Ovary (tissue), 9 donors: Measurements from ENCODE around the gene DLG1. TPM values are rescaled to one million over a fixed set of nuclear protein-coding genes. Genes with fewer than 3 reads are reported as not detected.

Source experiments
- DNase-seq, 5 donors: peaks; one replicate each; pipeline ENCODE4 v3.0.0-alpha.2; 2019 to 2020
- H3K27ac ChIP-seq, 2 donors: fragments of 200-600 bp; one replicate each; pipeline versions ENCODE4 v1.5.1 to v1.8.0; 2019 to 2022
- H3K27me3 ChIP-seq: fragments of 200-600 bp; one replicate; pipeline ENCODE4 v1.8.0; 2022
- H3K36me3 ChIP-seq: fragments of 200-600 bp; sonication (generic); one replicate; pipeline ENCODE4 v1.5.1; 2019
- H3K4me1 ChIP-seq: one replicate; pipeline ENCODE4 v1.8.1; 2013; ENCODE audit warnings: mild to moderate bottlenecking, moderate library complexity; ENCODE audit not compliant: insufficient read depth
- H3K4me3 ChIP-seq: fragments of 200-600 bp; sonication (generic); one replicate; pipeline ENCODE4 v1.5.1; 2017
- H3K9me3 ChIP-seq, 2 donors: fragments of 200-600 bp in 1 of 2; sonication (generic) in 1 of 2; one replicate each; pipeline versions ENCODE4 v1.5.1 to v1.8.1; 2013 to 2019; ENCODE audit warnings: mild to moderate bottlenecking in 1 of 2, moderate library complexity in 1 of 2
- EP300 ChIP-seq: sonication (generic); formaldehyde crosslinking; IDR thresholded peaks from one replicate; pipeline ENCODE4 v1.6.1; 2017; ENCODE audit warnings: antibody characterized with exemption
- POLR2A ChIP-seq: fragments of 450-650 bp; IDR thresholded peaks from one replicate; pipeline ENCODE4 v1.6.1; 2017; ENCODE audit warnings: antibody characterized with exemption, mild to moderate bottlenecking, moderate library complexity
- WGBS, 3 donors: extraction: QIAGEN DNeasy Blood & Tissue Kit in 1 of 3; methylation state at CpG; one replicate each; pipeline versions ENCODE4 v1.1.5 to v1.1.7; 2013 to 2017; 5-methylcytosine and 5-hydroxymethylcytosine counted together
- intact Hi-C, 4 donors: fragments of 100-400 bp; cut with DNase I; formaldehyde crosslinking; loops; one replicate each; pipeline versions ENCODE4 v1.11.0 to v1.15.1; 2022 to 2023
- polyA plus RNA-seq, 2 donors: library from polyadenylated mRNA; stranded (reverse); fragments of 200-250 nt in 1 of 2; fragments of 350-450 nt in 1 of 2; fragmentation: Illumina TruSeq in 1 of 2; extraction: RNeasy Lipid Tissue Mini Kit (QIAGEN cat#74804) in 1 of 2; gene quantifications; one replicate each; pipeline ENCODE4 v1.2.3, GENCODE V29; 2013 to 2014
- total RNA-seq, 7 donors: library from RNA; depleted of rRNA in 2 of 7; stranded (reverse); fragments of >200 nt in 2 of 7; fragmentation: NEBNext Ultra II Directional in 3 of 7; extraction: Animal tissue kit (Norgen Biotek cat#: 25700) in 3 of 7; gene quantifications; one replicate each; pipeline versions ENCODE4 v1.1.0 to v1.2.4, GENCODE V29; 2016 to 2023
- TF ChIP-seq, protein P1 (sequence below), 3 donors: fragments of 450-650 bp in 2 of 3; fragments of 200-600 bp in 1 of 3; IDR thresholded peaks; one replicate each; pipeline versions ENCODE4 v1.5.1 to v1.8.0; 2016 to 2022; ENCODE audit warnings: antibody characterized with exemption in 3 of 3, mild to moderate bottlenecking in 1 of 3
- donor health status: DM: no; HTN: no; CAD: no; lungs with moderate emphysema.
- donor health status: DM: no; HTN: no; CAD: no.
- donor health status: Bipolar disorder and iron deficiency.
- donor health status: DM: yes; HTN: yes; CAD: no.
- donor health status: DM: no; HTN: no; CAD: no.
- donor health status: DM: yes; HTN: yes; CAD: no.

The DLG1 gene
- total and polyA plus RNA-seq, 9 donors, result 20.5 to 99.1 (median 62.5) TPM

DNA sequence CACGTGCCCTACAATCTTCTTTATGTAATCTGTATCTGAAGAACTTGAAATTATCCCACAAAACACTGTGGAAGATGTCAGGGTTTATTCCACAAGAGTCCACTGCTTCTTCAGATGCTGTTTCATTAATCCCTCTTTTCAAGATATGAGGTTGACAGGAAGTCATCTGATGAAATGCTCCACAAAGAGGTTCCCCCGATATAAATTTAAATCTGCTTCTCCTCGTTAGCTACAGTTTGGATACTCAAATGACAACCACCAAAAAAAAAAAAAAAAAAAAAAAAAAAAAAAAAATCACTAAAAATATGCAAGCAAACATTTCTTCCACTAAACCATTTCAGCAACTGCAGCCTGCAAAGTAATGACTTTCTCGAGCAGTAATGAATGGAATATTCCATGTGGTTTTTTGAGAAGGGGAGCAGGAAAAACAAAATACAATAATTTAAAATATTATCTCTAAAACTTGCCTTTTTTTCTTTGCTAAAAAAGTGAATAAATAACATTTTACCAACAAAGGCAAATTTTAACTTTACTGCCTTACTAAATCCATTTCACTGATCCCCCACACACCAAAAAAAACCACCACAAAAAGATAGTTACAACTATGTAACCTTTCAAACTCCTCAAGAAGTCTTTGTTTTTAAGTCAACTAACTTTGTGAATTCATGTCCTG lies 37.8 kb downstream of the DLG1 start:
- intact Hi-C loops, result loop anchor here in 1 of 4 donors (5.0 kb wide), 1 partner anchor 252 kb away; no protein-coding TSS in a partner anchor
- 20 to 27% (median 20%) methylated on average over 4 of the region's 4 CpGs for WGBS, 3 donors
- H3K4me1 ChIP-seq, result peaks cover 2% of the 10 kb centered on the region
- no peaks in the 10 kb centered on the region for H3K9me3 ChIP-seq
- no peaks in the 10 kb centered on the region for H3K36me3 ChIP-seq
- no peaks in the 10 kb centered on the region for H3K27me3 ChIP-seq
- H3K27ac ChIP-seq, result no peak overlapping the region
- TF ChIP-seq, protein P1, sequence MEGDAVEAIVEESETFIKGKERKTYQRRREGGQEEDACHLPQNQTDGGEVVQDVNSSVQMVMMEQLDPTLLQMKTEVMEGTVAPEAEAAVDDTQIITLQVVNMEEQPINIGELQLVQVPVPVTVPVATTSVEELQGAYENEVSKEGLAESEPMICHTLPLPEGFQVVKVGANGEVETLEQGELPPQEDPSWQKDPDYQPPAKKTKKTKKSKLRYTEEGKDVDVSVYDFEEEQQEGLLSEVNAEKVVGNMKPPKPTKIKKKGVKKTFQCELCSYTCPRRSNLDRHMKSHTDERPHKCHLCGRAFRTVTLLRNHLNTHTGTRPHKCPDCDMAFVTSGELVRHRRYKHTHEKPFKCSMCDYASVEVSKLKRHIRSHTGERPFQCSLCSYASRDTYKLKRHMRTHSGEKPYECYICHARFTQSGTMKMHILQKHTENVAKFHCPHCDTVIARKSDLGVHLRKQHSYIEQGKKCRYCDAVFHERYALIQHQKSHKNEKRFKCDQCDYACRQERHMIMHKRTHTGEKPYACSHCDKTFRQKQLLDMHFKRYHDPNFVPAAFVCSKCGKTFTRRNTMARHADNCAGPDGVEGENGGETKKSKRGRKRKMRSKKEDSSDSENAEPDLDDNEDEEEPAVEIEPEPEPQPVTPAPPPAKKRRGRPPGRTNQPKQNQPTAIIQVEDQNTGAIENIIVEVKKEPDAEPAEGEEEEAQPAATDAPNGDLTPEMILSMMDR (IDR thresholded peaks at IDR 0.05), result no peak
- TF ChIP-seq POLR2A, result no peak
- no peak for TF ChIP-seq EP300
- H3K4me3 ChIP-seq, result no peak overlapping the region
- DNase-seq, result no peak

DNA sequence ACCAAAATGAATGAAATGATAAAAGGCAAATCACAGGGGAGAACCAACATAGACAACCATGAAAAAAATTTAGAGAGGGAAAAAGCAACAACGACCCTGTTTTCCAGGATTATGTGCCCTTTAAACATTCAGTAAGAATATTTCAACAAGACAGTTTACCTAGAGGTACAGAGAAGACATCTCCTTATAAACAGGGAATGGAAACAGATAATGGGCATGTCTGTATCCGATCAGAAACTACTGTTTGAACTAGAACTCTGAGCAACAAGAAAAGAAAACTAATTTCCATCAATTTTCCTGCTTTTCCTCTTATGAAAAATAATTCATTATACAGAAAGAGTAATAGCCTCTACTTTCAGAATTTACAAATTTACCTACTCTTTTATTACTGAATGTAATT lies 39.3 kb downstream of the DLG1 start:
- TF ChIP-seq POLR2A (no peak), EP300 (no peak)
- TF ChIP-seq, protein P1 (IDR thresholded peaks at IDR 0.05), result no peak
- DNase-seq, result no peak
- H3K36me3 ChIP-seq, result no peaks in the 10 kb centered on the region
- no peak overlapping the region for H3K4me3 ChIP-seq
- intact Hi-C loops, result loop anchor here in 2 of 4 donors (5.0 kb wide), 2 partner anchors 248 to 253 kb away; no protein-coding TSS in a partner anchor
- no peak overlapping the region for H3K27ac ChIP-seq
- 65 to 79% (median 70%) methylated on average over 2 of the region's 2 CpGs for WGBS, 3 donors
- no peaks in the 10 kb centered on the region for H3K9me3 ChIP-seq
- peaks cover 2% of the 10 kb centered on the region for H3K4me1 ChIP-seq
- no peaks in the 10 kb centered on the region for H3K27me3 ChIP-seq

DNA sequence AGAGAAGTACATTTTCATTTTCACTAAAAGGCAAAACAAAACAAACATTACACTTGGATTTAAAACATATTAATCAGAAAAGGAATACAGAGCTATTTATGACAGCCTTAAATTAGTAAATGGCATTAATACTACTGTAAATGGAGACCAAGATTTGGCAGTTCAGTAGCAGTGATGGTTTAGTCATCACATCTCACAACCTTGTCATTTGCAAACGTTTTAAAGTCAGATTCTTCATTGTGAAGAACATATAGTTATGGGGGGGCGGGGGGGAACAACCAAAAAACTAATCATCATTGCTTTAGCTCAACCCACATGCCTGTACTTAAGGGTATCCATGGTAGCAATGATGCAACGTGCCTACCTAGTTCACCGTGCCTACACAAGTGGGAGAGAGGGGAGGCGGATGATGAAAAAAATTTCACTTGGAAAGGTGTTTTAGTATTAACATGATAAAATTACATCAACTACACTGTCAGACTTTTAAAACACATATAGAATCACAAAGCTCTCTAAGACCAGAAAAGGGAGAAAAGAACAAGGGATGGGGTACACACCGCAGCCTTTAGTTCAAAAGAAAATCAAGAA lies 40.1 kb downstream of the DLG1 start:
- Histone ChIP-seq H3K27me3 (no peaks in the 10 kb centered on the region), H3K36me3 (no peaks in the 10 kb centered on the region), H3K4me1 (peaks cover 2% of the 10 kb centered on the region), H3K4me3 (no peak overlapping the region), H3K9me3 (no peaks in the 10 kb centered on the region), H3K27ac (no peak overlapping the region)
- 74 to 77% (median 75%) methylated on average over 6 of the region's 6 CpGs for WGBS, 3 donors
- intact Hi-C loops, result loop anchor here in 2 of 4 donors (5.0 kb wide), 2 partner anchors 249 to 254 kb away; no protein-coding TSS in a partner anchor
- no peak for DNase-seq
- TF ChIP-seq POLR2A, result no peak
- no peak for TF ChIP-seq EP300
- TF ChIP-seq, protein P1 (IDR thresholded peaks at IDR 0.05), result no peak

DNA sequence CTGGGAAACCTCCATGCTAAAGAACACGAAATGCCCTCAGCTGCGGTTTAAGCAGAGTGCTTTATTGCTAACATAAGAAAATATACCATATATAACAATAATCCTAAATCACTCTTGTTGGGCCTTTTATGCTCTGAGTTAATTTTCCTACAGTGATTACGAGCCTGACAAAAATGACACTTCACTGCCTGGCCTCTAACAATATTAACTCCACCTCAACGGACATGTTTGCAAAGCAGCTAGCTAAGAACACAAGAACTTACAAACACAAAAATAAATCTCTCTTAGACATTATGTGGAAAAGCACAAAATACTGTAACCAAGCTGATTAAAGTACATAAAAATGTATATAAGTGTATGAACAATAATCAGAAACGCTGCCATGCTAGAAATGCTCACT lies 40.7 kb downstream of the DLG1 start:
- TF ChIP-seq POLR2A (no peak), EP300 (no peak)
- TF ChIP-seq, protein P1 (IDR thresholded peaks at IDR 0.05), result no peak
- H3K36me3 ChIP-seq, result no peaks in the 10 kb centered on the region
- 82 to 87% (median 86%) methylated on average over 5 of the region's 5 CpGs for WGBS, 3 donors
- intact Hi-C loops, result loop anchor here in 3 of 4 donors (2.0 to 5.0 kb wide), 3 partner anchors 250 to 255 kb away; no protein-coding TSS in a partner anchor
- no peaks in the 10 kb centered on the region for H3K9me3 ChIP-seq
- H3K4me1 ChIP-seq, result peaks cover 2% of the 10 kb centered on the region
- no peaks in the 10 kb centered on the region for H3K27me3 ChIP-seq
- no peak overlapping the region for H3K27ac ChIP-seq
- H3K4me3 ChIP-seq, result no peak overlapping the region
- DNase-seq, result no peak
